Measurements from ENCODE around the gene SHC1.

Gene SHC1

DNA sequence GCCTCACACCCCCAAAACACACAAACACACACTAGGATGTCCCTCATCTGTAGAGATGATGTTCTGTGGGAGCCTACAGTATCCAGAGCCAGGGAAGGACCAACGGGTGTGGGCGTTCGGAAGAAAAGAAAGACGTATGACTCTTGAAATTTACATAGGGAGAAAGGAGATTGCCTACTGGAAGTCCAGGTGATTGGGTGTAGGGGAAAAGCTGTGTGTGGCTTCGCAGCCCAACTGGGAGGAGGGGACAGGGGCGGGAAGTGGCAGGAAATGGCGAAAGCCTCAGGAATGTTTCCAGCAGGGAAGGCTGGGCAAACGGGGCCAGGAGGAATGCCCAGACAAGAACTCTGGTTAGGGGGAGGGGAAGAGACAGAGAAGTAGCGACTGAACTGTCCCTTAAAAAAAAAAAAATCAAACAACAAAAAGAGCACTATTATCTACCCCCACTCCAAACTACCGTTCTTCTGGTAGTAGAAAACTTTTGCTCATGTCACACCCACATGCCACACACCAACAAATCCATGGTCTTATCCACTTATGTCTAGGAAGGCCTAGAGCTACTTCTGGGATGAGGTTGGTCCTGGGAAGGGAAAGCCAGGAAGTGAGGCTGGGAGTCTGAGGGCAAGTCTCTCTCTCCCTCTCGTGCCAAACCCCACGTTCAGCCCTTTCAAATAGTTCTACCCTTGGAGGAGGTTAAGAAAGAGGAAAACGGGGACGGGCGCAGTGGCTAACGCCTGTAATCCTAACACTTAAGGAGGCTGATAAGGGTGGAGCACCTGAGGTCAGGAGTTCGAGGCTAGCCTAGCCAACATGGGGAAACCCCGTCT is 2.2 kb upstream of the SHC1 start:
- DNase-seq: no peak

DNA sequence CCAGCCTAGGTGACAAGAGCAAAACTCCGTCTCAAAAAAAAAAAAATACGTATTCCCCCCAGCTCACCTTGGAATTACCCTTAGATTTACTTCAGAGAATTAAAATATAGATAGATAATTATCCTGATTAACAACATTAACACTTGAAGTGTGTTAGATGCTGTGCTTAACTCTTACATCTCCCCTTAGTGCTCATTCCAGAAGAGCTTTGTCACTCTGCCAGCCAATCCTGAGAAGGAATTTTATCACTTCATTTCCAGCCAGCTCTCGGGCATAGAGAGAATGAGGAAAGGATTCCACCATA is 1.6 kb upstream of the SHC1 start:
- no peak for DNase-seq

DNA sequence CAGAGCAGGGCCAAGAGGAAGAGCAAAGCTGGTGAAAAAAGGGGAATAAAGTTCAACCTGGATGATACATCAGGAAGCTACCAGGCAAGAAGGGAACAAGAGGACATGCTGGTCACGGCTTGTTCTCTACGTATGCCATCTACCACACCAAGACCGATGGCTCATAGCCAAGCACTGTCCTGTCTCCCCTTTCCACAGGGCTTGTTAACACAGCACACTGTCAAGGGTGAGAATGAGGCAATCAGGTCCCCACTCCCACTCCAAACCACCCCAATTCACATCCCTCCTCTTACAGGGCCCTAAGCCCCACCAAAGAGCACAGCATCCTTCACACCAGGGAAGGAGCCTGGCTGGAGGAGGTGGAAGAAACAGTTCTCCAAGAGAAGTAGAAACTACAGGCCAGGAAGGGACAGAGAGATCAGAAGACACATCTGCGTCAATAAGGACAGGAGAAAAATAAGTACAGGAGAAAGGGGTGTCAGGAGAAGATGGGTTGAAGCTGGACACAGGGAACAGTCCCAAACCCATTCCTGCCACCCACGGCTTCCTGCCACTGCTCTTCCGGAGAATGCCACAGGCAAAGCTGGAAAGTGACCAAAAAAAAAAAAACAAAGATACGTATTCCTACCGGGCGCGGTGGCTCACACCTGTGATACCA is 923 bp upstream of the SHC1 start:
- DNase-seq: no peak

DNA sequence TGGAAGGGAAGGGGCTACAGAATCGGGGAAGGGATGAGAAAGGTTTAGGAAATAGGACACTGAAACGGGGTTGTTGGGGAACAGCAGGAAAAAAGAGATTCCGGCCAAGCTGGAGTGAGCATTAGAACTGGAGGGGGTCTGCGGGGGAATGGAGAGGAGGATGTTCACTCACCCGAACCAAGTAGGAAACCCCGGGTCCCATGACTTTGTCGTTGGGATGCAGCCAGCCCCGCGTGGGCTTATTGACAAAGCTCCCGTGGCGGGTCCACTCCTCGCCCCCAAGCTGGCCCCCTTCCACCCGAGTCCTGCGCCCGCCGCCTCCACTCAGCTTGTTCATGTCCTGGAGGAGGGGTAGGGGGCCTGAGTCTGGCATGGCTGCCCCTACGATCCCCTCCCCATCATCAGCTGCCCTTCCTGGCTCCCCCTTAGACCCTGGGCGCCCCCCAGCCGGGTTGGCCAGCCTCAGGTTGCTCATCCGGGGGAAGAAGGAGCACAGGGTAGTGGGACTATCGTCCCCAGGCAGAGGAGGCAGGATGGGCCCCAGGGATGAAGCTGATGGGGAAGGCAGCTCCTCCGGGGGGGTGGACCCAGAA is 591 bp downstream of the SHC1 start:
- DNase-seq: no peak

DNA sequence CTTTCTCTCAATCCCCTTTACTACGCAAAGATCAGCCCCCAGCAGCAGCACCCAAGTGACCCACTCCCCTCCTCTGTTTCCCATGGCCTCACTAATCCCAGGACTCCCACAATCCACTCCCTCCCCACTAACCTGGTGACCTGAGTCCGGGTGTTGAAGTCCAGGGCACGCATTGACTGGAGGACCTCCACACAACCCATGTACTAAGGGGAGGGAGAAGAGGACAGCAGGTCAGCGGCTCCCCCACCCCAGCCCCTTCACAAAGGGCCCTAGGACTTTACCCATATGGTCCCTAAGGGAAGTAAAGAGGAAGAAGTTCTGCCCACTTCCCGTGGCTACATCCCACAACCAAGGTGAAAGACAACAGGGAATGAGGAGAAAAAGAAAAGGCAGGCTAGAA is 1.3 kb downstream of the SHC1 start:
- no peak for DNase-seq

DNA sequence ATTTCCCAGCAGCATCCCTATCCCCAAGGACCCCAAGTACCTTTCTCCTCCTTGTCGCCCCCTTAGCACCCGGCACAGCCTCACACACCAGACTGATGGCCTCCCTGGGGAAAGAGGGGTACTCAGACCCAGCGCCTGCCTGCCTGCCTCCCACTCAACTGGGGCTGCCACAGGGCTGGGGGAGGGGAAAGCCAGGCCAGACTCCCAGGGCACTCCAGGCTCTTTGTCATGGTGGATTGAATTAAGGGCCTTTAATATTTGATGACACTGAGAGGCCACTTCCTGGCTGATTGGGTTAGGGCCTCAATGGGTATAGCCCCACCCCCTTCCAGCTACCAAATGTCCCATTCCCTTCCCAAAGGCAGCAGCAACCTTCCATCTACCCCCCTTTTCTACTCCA is 1.8 kb downstream of the SHC1 start:
- DNase-seq: no peak

DNA sequence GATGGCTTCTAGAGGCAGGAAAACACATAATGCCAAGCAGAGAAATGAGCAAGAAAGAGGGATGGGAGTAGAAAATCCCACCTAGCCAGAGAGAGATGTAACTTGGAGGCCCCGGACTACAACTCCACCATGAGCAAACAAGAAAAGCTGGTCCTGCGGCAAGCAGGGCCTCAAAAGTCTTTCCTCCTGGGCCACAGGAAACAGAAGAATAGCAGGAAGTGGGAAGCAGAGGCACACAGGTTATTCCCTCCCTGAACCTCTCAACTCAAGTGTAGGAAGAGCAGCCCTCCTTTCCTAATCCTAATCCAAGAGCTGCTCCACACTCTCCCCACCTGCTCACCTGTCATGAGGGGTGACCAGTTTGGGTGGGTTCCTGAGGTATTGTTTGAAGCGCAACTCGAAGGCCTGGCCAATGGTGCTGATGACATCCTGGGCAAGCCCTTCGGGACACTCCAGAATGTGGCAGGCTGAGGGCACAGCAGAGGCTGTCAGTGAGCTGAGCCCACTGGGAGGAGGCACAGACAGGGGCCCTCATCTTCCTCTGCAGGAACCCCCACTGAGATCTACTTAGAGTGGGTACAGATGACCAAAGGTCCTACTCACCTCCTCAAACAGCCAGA is 3.1 kb downstream of the SHC1 start:
- no peak for DNase-seq

DNA sequence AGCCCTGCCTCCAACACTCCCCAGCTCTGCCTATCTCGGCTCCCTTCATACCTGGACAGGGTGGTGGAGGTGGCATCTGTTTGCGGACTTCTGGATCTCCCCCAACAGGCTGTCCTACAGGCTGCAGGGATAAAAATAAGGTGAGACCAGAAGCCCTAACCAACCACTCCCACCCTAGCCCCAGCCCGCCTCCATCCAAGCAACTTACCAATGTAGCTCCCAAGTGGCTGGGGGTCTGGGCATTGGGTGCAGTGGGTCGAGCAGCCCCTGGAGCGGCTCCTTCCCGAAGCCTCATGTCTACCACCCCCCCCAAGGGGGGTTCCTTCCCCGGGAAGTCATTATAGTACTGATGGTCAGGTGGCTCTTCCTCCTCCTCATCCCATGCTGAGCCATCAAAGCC is 4.4 kb downstream of the SHC1 start:
- no peak for DNase-seq

DNA sequence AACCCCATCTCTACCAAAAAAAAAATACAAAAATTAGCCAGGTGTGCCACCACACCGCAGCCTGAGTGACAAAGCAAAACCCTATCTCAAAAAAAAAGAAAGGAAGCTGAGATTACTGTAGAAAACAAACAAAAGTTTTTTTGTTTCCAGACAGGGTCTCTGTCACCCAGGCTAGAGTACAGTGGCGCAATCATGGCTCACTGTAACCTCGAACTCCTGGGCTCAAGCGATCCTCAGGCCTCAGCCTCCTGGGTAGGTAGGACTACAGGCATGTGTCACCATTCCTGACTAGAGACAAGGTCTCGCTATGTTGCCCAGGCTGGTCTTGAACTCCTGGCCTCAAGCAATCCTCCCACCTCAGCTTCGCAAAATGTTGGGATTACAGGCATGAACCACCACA is 6.2 kb downstream of the SHC1 start:
- no peak for DNase-seq

DNA sequence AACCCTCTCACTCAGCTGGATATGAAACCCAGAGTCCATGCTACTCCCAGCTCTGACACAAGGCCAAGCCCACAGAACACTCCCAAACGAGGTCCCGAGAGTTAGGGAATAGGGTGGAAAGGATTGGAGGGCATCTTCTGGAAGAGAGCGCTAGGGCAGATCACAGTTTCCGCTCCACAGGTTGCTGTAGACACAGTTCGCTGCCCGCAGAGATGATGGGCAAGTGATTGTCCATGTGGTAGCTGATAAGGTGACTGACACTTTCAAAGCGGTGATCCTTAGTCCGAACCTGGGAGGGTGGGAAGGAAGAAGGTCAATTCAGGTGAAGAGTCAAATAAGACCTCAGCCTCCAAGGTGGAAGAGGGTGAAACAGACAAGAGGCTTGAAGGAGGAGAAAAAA is 6.9 kb downstream of the SHC1 start:
- DNase-seq: no peak

DNA sequence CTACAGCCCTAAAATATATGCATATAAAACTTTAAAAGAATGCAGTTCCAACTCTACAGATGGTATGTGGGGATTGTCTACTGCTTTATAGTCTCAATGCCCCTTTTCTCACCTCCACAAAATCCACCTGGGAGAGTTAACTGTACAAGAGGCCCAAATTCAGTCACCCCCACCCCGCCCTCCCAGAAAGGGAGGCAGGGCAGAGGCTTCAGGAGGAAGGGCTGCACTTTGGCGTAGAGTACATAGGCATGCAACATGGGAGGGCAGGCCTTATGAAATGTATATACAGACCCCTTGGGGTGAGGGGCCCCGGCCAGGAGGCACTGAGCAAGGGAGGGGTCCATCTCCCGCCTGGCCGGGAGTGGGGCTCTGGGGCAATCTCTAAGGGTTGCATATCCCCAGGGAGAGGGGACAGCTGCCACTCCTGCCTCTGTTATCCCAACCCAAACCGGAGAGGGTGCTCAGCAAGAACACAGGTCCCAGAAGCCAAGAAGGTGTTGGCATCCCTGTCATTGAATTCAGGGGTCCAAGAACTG is 7.7 kb downstream of the SHC1 start:
- no peak for DNase-seq

DNA sequence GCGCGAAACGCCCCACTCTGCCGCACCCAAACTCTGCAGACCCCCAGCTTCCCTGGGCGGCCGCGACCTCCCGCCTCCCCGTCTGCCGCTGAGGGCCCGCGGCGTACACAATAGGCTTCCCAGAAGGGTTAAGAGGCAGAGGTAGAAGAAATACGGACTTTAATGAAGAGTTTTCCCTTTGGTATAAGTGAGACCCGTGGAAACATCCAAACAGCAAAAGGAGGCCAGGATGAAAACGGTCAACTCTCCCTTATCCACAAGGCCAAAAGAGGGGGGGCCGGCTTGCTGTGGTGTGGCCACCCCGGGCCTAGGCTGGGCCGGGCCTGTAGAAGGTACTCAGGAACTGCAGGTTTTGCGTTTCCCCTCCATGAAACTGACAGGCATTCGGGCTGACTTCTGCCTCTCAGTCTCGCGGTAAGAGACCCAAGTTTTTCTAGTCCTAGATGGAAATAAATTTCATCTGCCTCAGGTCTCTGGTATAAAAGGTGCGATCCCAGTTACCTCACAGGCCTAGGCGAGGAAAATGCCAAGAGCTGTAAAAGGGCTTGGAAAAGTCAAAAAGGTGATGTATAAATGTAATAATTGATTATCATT is 8.3 kb downstream of the SHC1 start:
- no peak for DNase-seq

DNA sequence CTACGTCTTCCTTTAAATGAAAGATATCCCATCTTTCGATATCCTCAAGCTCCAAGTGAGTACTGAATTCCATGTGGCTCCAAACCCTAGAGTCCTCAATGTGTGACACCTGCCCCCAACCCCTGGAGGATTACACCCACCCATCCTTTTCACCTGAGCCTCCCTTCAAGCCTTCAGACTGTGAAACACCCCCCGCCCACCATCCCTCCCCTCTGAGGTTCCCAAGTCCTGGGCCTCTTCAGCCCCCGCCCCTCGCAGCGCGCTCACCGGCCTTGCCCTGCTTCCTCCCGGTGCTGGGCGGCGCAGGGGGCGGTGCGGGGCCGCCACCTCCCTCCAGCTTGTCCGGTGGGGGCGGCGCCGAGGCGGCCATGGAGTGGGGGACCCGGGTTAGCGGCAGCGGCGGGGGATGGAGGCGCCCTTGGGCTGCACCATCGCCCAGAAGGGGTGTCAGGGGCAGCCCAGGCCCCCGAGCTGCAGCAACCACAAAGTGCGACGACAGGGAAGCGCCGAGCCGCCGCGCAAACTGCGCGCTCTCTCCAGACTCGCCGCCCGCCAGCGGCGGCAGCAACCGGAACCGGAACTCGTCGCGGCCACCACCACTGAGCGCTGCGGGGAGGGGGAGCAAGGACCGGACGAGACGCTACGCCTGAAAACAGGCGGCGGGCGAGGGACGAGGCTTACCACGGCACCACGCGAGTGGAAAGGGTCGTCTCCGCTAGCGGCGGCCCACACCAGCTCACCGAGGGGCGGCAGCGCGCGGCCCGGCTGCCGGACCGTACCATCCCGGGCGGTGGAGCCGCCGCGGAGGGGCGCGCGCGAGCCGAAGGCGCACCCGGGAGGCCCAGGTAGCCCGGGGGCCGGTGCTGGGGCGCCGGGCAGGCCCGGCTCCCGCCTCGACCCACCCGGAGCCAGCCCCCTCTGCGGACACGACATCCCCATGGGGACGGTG is 9.1 kb downstream of the SHC1 start, which contains the start of gene PYGO2:
PYGO2 (minus strand) TSS at position 576 of the 949 bp plus-strand sequence; CDS start at position 370, 206 bp downstream.
- peak; percentile 43 to 56 for DNase-seq

DNA sequence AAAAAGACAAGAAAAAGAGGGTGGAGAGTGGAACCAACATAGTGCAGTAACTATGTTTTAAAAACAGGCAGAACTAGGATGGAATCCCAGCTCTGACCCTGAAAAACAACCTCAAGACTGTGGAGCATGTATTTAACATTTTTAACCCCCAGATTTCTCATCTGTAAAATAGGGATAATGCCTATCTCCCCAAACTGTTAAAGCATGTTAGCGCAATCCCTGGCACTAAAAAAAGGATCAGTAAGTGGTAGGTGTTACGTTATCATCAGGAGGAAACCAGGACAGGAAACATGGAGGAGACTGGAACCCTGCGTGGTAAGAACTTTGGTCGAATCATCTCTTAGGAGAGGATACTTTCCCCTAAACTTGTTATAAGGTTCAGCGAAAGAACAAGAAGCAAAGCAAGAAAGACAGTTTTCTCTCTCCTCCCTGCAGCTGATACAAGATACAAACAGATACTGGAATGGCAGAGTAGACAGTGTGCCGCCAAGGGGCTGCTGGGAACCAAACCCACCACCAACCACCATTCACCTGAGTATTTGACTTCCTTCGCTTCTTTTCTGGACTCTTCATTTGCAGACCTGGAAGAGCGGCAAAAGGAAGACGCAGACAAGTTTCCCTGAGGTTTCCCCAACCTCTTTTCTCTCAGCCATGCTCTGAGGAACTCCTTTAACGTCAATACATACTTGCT is 10.0 kb downstream of the SHC1 start:
- DNase-seq: peak in 1 of 2 experiments; percentile 12

DNA sequence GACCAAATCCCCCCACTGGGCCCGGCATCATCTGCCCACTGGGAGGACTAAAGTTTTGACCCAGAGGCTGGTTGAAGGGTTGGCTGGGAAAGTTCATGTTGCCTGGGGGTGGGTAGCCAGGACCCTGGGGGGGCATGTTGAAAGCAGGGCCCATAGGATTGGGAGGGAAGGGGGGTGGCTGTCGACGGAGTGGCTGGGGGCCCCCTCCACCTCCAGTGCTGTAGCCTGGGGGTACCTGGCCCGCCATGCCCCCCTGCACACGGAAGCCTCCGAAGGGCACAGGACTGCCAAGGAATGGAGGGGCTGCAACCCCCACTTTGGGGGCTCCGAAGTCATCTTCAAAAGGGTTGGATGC is 11.1 kb downstream of the SHC1 start:
- DNase-seq: no peak

DNA sequence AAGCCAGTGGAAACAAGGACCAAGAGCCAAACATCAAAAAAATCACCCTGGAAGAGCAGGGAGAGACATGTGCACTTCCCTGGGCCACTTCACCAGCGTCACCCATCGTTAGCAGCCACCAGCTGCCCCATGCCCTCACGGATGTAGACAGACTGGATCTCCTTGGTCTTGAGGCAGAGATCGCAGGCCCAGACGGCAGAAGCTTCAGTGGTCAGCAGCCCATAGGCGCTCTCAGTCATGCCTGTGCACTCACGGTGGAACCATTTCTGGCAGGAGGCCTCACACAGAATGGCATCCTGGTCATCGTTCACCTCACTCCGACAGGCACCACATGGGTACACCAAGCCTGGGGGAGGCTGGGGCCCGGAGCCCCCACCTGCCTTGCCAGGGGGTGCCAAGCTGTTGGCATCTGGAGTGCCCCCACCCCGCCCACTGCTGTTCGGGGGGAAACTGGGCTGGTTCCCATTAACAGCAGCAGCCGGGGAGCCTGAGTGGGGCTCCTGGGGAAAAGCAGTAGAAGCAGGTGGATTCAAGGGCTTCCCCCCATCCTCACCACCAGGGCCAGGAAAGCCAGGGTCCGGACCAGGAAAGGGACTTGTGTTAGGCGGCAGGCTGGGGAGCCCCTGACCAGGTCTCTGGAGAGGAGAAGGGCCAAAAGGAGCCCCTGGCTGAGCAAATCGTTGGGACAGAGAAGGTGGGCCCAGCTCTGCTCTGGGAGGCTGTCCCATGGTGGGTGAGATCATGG is 11.7 kb downstream of the SHC1 start:
- DNase-seq: no peak

DNA sequence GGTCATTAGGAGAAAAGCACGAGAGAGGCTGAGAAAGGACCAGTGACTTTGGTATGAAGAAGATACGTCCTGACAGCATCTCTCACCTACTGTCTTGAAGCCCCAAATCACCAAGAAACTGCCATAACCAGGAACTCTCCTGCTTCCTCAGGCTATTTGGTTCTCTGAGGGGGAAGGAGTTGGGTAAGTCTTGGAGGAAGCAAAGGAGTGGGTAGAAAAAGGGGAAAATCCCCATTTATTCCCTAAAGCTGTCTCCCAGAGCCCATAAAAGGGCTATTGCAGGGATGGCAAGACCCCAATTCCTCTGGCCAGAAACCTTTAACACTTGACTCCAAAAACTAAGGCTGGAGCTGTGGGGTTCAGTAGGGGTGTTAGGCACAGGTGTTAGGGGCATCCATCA is 12.5 kb downstream of the SHC1 start:
- DNase-seq: no peak

DNA sequence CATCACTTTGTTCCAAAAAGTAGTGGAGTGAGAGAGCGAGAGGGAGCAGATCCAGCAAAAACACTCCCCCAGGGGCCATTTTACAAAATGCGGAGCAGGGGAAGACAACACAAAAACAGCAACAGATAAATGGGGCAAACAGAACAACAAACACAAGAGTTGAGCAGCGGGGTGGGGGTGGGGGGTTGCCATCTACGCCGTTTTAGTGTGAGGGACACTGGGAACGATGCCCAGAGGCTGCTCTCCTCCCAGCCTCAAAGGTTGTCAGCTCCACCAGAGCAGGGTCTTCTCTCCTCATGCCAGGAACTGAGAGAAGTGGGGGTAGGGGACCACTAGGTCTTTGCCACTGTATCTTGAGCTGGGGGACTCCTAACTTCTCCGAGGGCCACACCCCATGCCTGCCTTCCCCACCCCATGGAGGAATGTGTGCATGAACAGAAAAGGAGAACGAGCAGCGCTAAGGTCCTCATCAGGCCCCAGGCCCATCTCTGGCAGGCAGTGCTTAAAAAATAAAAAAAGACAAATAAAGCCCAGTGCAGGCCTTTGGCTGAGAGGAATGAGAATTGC is 13.4 kb downstream of the SHC1 start:
- no peak for DNase-seq

DNA sequence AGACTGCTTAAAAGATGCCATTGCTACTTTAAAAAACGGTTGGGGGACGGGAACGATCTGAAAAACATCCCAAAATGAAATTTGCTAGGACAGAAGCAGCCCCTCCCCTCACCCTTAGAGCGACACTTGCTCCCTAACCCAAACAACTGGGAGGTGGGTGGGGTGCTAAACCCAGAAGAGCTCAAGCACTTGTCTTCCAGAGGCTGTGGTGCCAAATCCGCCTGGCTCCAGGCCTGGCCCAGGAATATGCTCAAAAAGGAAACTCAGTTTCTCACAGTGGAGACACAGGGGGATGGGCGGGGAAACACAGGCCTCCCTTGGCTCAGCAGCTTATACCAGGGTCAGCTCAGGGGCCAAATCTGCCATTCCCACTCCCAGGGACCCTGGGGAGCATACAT is 14.0 kb downstream of the SHC1 start:
- no peak for DNase-seq
